GM19324 (cell line): Measurements from ENCODE around the gene SPRR4.

Source experiments
- ATAC-seq: cut with Tn5 transposase; IDR thresholded peaks from one replicate; pipeline ENCODE4 v1.9.1; 2021; ENCODE audit warnings: mild to moderate bottlenecking, moderate library complexity; ENCODE audit not compliant: unreplicated experiment, low FRiP score

Gene SPRR4

DNA sequence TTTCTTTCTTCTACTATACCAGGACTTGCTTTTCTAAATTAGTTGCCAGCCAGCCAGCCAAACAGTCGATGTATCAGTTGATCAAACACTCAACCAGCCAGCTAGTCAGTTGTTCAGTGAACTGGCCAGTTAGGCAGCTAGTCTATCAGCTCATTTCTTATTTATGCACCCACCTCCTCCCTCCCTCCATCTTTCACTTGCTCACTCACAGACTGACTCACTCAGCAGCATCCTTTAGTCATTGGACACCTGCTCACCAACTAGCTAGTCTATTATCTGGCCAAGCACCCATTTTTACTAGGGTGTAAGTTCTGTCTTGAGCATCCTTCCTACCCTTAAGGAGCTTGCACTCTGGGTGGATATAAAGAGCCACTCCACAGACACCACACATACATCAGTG, 5.9 kb upstream of the SPRR4 start:
- no peak for ATAC-seq

DNA sequence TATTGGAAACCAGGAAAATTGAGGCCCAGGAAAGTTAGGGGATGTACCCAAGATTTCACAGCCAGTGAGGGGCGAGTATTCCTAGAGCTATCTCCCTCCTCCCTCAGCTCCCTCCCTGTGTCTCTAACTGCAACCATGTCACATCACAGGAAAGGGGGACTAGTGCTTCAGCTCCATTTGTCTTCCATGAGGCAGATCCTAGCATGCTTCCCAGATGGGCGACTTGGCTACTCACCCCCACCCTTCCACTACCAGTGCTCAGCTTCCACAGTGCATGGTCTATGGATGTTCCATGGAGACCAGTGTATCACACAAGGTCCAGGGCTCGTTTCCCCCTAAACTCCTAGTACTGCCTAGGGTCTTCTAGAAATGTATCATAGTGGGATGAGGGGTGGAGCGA, 4.6 kb upstream of the SPRR4 start:
- no peak for ATAC-seq

- ATAC-seq = no peak
These were observed 3.2 kb upstream of the SPRR4 start for GRCh38 chr1:152967201-152967600.

- ATAC-seq = no peak
These were observed 2.2 kb upstream of the SPRR4 start for GRCh38 chr1:152968248-152968647.

DNA sequence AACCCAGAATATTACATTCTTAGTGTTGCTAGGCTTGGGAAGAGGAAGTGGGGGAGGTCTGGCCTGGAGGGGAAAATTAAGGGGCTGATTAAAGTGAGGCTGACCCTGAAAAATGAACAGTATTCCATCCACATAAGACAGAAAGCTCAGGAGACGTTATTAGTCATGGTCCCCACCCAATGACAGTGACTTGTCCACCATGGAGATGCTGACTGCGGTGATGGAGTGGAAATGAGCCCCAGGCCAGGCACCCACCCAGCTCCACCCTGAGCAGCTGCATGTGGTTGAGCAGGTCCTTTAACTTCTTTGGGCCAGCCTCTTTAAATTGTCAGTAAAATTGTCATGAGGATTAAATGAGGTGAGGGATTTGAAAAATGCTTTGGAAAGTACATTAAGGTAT, 1.4 kb upstream of the SPRR4 start:
- ATAC-seq = no peak

- ATAC-seq = no peak
These were observed 1.9 kb downstream of the SPRR4 start for GRCh38 chr1:152972196-152972886.

DNA sequence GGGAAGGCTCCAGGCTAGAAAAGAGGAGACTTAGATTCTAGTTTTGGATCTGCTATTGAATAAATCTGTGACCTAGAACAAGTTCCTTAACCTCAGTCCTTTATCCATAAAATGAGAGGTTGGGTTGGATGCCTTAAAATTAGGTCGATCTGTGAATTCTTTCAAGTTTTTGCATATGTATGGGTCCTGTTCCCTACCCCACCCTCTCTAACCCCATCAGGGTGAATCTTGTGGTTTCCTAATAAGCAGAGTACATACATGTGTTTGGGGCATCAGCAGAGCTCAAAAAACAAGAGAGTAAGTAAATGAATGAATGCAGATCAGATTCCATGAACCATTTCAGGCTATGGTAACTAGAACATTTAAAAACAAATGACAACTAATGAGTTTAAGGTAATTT, 6.2 kb downstream of the SPRR4 start:
- ATAC-seq = no peak

- no peak for ATAC-seq
These were observed 7.2 kb downstream of the SPRR4 start for GRCh38 chr1:152977614-152978013.

- no peak for ATAC-seq
These were observed 10.2 kb downstream of the SPRR4 start for GRCh38 chr1:152980676-152981075.

GRCh38 chr1:152981146-152981871, 10.9 kb downstream of the SPRR4 start:
- ATAC-seq = no peak

DNA sequence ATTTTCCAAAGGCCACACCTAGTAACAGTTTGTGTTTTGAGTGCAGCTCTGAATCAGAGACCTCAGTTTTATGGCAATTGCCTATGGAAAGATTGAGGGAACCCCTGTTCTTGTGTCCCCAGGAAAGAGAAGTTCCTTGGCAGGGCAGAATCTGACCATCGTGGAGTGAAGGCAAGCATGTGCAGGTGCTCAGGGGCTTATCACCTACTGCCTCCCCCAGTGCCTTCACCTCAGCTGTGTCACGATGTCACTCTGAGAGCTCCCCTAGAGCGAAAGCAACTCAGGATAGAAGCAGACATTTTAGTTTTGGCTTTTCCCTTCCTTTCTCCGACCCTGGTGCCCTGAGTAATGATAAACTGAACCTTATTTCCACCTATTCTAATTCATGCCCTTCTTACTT, 11.6 kb downstream of the SPRR4 start:
- no peak for ATAC-seq

DNA sequence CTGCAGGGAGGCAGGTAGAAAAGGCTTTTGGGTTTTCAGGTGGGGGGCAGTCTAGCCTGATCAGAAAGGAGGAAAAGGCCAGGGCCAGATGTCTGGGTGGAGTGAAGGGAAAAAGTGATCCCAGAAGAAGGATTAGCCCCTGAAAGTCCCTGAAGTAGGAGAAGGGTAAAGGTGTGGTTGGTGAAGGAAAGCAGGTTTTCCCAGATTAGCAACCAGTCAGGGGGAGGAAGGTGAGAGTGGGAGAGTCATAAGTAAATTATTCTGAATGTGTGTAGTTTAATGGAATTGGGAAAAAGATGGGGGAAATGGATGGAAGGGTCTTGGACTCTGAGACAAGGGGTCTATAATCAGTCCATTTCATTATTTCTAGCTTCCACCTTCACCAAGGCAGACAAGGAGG, 12.8 kb downstream of the SPRR4 start:
- no peak for ATAC-seq

- ATAC-seq = no peak
These were observed 13.3 kb downstream of the SPRR4 start, which contains the start of gene SPRR1A for GRCh38 chr1:152983743-152984142. SPRR1A (plus strand) TSS chr1:152984081; CDS start chr1:152985231, 1,150 bp downstream.

GRCh38 chr1:152986578-152986977, 16.1 kb downstream of the SPRR4 start:
- ATAC-seq = no peak

DNA sequence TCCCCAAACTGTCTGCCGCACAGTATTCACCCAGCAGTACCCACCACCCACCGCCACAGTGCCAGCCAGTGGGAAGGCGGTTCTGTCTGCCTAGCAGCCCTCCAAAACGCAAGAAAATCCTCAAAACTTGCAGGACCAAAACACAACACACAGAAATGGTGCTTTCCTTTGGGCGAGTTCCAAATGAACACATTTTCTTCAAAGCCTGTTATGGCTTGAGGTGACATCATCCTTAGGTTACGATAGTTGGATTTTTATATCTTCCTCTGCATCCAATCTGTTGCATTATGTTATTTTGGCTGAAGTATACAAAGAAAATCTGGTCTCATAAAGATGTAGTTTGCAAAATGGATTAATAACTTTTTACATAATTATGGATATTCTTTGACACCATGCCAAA, 22.7 kb downstream of the SPRR4 start:
- ATAC-seq = no peak

DNA sequence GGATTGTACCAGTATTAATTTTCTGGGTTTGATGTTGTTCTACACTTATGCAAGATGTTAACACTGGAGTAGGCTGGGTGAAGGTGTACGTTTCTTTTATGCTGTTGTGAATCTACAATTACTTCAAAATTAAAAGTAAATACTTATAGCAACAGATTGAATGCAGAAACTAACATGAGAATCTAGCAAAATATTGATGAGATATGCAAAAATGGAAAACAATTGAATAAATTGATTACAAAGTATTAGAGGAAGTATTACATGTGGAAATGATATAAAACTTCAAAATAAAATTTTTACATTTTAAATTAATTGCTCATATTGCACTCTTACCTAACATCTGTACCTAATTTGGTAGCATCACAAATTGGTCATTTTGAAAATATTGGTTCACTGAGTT, 25.4 kb downstream of the SPRR4 start:
- ATAC-seq = no peak

GRCh38 chr1:152996633-152997400, 26.4 kb downstream of the SPRR4 start:
- no peak for ATAC-seq

GRCh38 chr1:152997901-152998300, 27.5 kb downstream of the SPRR4 start:
- ATAC-seq = no peak

DNA sequence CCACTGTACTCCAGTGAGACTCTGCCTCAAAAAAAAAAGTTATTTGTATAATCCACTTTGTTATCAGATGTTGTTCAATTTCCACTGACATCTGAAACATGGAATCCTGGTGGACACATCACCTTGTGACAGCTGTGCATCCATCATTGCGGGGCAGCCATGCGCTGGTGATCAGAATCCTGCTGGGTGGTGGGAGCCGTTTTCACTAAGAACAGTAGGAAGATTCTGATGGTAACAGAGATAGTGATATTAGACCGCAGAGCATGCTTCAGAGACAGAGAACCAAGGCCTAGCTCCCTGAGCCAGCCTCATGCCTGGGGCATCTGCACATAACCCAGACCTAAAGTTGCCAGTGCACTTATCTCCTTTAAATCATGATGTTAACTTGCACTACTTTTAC, 28.0 kb downstream of the SPRR4 start:
- no peak for ATAC-seq

GRCh38 chr1:152999818-153000217, 29.4 kb downstream of the SPRR4 start:
- ATAC-seq = no peak

- no peak for ATAC-seq
These were observed 29.8 kb downstream of the SPRR4 start for GRCh38 chr1:153000294-153000693.
